Neural cell (in vitro differentiated cells): Measurements from ENCODE around the gene CPM.

Experiments
- EZH2 ChIP-seq: fragments of 200-600, 300-800 bp; shearing (Covaris generic), sonication (generic); IDR thresholded peaks from 2 replicates; pipeline ENCODE4 v1.6.1; 2014; ENCODE audit warnings: antibody characterized with exemption, low read length, borderline replicate concordance, mild to moderate bottlenecking; ENCODE audit not compliant: insufficient read depth, poor library complexity, severe bottlenecking
- MXI1 ChIP-seq: fragments of 450-650 bp; conservative IDR thresholded peaks from 2 replicates; pipeline ENCODE4 v1.6.1; 2014; ENCODE audit warnings: antibody characterized with exemption, mild to moderate bottlenecking; ENCODE audit not compliant: poor library complexity, severe bottlenecking
- POLR2AphosphoS5 ChIP-seq: IDR thresholded peaks from 2 replicates; pipeline ENCODE4 v1.6.1; 2012
- RAD21 ChIP-seq: fragments of 450-650 bp; conservative IDR thresholded peaks from 2 replicates; pipeline ENCODE4 v1.6.1; 2014; ENCODE audit warnings: antibody characterized with exemption, mild to moderate bottlenecking, moderate library complexity
- SMC3 ChIP-seq: fragments of 450-650 bp; conservative IDR thresholded peaks from 2 replicates; pipeline ENCODE4 v1.6.1; 2014; ENCODE audit warnings: antibody characterized with exemption, mild to moderate bottlenecking, moderate library complexity; ENCODE audit not compliant: poor library complexity
- TAF1 ChIP-seq: IDR thresholded peaks from 2 replicates; pipeline ENCODE4 v1.6.1; 2012; ENCODE audit warnings: low read depth
- TF ChIP-seq, protein P1 (sequence below): fragments of 450-650 bp; IDR thresholded peaks from 2 replicates; pipeline ENCODE4 v1.5.1; 2014; ENCODE audit warnings: antibody characterized with exemption, mild to moderate bottlenecking, moderate library complexity; ENCODE audit not compliant: poor library complexity, severe bottlenecking
- TF ChIP-seq, protein P2 (sequence below): IDR thresholded peaks from 2 replicates; pipeline ENCODE4 v1.6.1; 2012; ENCODE audit warnings: borderline replicate concordance

DNA sequence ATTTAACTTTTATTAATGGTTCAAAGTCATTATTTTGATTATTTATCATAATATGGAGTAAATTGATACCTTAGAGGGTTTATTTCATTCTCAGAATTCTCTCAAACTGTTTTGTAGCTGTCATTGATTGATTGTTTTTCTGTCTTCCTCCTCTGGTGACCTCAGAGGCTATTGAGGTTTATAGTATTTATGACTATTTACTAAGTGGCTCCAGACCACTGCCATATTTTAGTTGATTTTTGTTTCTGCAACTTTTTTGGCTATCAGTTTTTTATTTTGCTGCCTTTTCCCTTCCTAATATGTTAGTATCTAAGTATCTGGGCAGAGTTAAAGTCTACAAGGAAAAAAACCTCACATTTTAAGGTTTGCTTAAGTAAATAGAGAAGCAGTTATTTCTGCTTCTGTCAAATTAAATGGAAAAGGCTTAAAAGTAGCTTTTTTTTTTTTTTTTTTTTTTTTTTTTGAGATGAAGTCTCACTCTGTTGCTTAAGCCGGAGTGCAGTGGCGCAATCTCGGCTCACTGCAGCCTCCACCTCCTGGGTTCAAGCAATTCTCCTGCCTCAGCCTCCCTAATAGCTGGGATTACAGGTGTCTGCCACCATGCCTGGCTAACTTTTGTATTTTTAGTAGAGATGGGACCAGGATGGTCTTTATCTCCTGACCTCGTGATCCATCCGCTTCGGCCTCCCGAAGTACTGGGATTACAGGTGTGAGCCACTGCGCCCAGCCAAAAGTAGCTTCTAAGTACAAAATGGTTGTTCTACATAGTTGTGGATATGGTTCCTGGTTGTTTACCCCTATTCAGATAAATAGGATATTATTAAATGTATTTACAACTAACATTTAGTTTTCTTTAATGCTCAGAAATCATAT, 116.8 kb downstream of the CPM start:
- TF ChIP-seq, protein P1, sequence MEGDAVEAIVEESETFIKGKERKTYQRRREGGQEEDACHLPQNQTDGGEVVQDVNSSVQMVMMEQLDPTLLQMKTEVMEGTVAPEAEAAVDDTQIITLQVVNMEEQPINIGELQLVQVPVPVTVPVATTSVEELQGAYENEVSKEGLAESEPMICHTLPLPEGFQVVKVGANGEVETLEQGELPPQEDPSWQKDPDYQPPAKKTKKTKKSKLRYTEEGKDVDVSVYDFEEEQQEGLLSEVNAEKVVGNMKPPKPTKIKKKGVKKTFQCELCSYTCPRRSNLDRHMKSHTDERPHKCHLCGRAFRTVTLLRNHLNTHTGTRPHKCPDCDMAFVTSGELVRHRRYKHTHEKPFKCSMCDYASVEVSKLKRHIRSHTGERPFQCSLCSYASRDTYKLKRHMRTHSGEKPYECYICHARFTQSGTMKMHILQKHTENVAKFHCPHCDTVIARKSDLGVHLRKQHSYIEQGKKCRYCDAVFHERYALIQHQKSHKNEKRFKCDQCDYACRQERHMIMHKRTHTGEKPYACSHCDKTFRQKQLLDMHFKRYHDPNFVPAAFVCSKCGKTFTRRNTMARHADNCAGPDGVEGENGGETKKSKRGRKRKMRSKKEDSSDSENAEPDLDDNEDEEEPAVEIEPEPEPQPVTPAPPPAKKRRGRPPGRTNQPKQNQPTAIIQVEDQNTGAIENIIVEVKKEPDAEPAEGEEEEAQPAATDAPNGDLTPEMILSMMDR, result no peak
- TF ChIP-seq MXI1 (no peak), SMC3 (no peak), EZH2 (no peak), RAD21 (no peak), POLR2AphosphoS5 (no peak), TAF1 (no peak)
- TF ChIP-seq, protein P2, sequence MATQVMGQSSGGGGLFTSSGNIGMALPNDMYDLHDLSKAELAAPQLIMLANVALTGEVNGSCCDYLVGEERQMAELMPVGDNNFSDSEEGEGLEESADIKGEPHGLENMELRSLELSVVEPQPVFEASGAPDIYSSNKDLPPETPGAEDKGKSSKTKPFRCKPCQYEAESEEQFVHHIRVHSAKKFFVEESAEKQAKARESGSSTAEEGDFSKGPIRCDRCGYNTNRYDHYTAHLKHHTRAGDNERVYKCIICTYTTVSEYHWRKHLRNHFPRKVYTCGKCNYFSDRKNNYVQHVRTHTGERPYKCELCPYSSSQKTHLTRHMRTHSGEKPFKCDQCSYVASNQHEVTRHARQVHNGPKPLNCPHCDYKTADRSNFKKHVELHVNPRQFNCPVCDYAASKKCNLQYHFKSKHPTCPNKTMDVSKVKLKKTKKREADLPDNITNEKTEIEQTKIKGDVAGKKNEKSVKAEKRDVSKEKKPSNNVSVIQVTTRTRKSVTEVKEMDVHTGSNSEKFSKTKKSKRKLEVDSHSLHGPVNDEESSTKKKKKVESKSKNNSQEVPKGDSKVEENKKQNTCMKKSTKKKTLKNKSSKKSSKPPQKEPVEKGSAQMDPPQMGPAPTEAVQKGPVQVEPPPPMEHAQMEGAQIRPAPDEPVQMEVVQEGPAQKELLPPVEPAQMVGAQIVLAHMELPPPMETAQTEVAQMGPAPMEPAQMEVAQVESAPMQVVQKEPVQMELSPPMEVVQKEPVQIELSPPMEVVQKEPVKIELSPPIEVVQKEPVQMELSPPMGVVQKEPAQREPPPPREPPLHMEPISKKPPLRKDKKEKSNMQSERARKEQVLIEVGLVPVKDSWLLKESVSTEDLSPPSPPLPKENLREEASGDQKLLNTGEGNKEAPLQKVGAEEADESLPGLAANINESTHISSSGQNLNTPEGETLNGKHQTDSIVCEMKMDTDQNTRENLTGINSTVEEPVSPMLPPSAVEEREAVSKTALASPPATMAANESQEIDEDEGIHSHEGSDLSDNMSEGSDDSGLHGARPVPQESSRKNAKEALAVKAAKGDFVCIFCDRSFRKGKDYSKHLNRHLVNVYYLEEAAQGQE, result no peak
